ENCODE data around the gene KLHL29. TPM values are rescaled to one million over a fixed set of nuclear protein-coding genes. Genes with fewer than 3 reads are reported as not detected.

The KLHL29 gene
- total RNA-seq, 1 donor from 2014 or later, result 12.9 TPM

- Histone ChIP-seq H3K27me3 (ENCODE audit: low read depth) (no peaks in the 10 kb centered on the region), H3K9me3 (no peaks in the 10 kb centered on the region), H3K4me3 (no peak overlapping the region), H3K27ac (no peak overlapping the region), H3K36me3 (no peaks in the 10 kb centered on the region), H3K4me1 (no peaks in the 10 kb centered on the region)
- no peak for TF ChIP-seq CTCF (IDR thresholded peaks at IDR 0.05)
- DNase-seq (no peak), ATAC-seq (no peak)
- intact Hi-C loops (cut with DNase I), result no loop called here
These were observed 155.9 kb downstream of the KLHL29 start for GRCh38 chr2:23540804-23541360.

GRCh38 chr2:23541503-23542229 is 156.7 kb downstream of the KLHL29 start:
- ATAC-seq (no peak), DNase-seq (no peak)
- Histone ChIP-seq H3K27ac (no peak overlapping the region), H3K4me3 (no peak overlapping the region), H3K4me1 (no peaks in the 10 kb centered on the region), H3K36me3 (no peaks in the 10 kb centered on the region), H3K27me3 (ENCODE audit: low read depth) (no peaks in the 10 kb centered on the region), H3K9me3 (no peaks in the 10 kb centered on the region)
- TF ChIP-seq CTCF (IDR thresholded peaks at IDR 0.05), result no peak
- intact Hi-C loops (cut with DNase I), result no loop called here

GRCh38 chr2:23542230-23542789 is 157.3 kb downstream of the KLHL29 start:
- no peak for TF ChIP-seq CTCF (IDR thresholded peaks at IDR 0.05)
- H3K4me3 ChIP-seq, result no peak overlapping the region
- H3K27ac ChIP-seq, result no peak overlapping the region
- no peaks in the 10 kb centered on the region for H3K4me1 ChIP-seq
- no peaks in the 10 kb centered on the region for H3K36me3 ChIP-seq
- H3K27me3 ChIP-seq (ENCODE audit: low read depth), result no peaks in the 10 kb centered on the region
- no peaks in the 10 kb centered on the region for H3K9me3 ChIP-seq
- ATAC-seq (no peak), DNase-seq (no peak)
- intact Hi-C loops (cut with DNase I), result no loop called here

GRCh38 chr2:23543302-23543701 is 158.3 kb downstream of the KLHL29 start:
- no peaks in the 10 kb centered on the region for H3K4me1 ChIP-seq
- H3K9me3 ChIP-seq, result no peaks in the 10 kb centered on the region
- no peak overlapping the region for H3K27ac ChIP-seq
- H3K27me3 ChIP-seq (ENCODE audit: low read depth), result no peaks in the 10 kb centered on the region
- H3K4me3 ChIP-seq, result no peak overlapping the region
- H3K36me3 ChIP-seq, result no peaks in the 10 kb centered on the region
- ATAC-seq (no peak), DNase-seq (no peak)
- intact Hi-C loops (cut with DNase I), result no loop called here
- TF ChIP-seq CTCF (IDR thresholded peaks at IDR 0.05), result no peak

GRCh38 chr2:23543728-23544127 is 158.7 kb downstream of the KLHL29 start:
- H3K4me3 ChIP-seq, result no peak overlapping the region
- TF ChIP-seq CTCF (IDR thresholded peaks at IDR 0.05), result no peak
- ATAC-seq (no peak), DNase-seq (no peak)
- H3K27me3 ChIP-seq (ENCODE audit: low read depth), result no peaks in the 10 kb centered on the region
- H3K4me1 ChIP-seq, result no peaks in the 10 kb centered on the region
- no peak overlapping the region for H3K27ac ChIP-seq
- intact Hi-C loops (cut with DNase I), result no loop called here
- H3K9me3 ChIP-seq, result no peaks in the 10 kb centered on the region
- no peaks in the 10 kb centered on the region for H3K36me3 ChIP-seq
